Measurements from ENCODE around the gene MSLN.

MSLN gene

GRCh38 chr16:801584-802363 is 41.2 kb downstream of the MSLN start:
- Histone ChIP-seq H3K36me3 (ENCODE audit: insufficient read depth, low read depth, low read length) (0 out of 2 replicates have a peak, but pooled peaks cover 2% of the 10 kb centered on the region), H3K27ac (ENCODE audit: low read length) (no peak overlapping the region), H3K4me1 (ENCODE audit: insufficient read depth, low read length) (no peaks in the 10 kb centered on the region), H3K27me3 (ENCODE audit: insufficient read depth, low read length) (peaks cover 66% of the 10 kb centered on the region), H3K4me3 (ENCODE audit: low read length) (no peak overlapping the region), H3K9ac (ENCODE audit: low read depth, low read length) (no peak overlapping the region), H3K9me3 (ENCODE audit: insufficient read depth, low read depth, low read length) (no peaks in the 10 kb centered on the region)

GRCh38 chr16:802461-802860 is 41.9 kb downstream of the MSLN start:
- peaks cover 66% of the 10 kb centered on the region for H3K27me3 ChIP-seq (ENCODE audit: insufficient read depth, low read length)
- H3K9me3 ChIP-seq (ENCODE audit: insufficient read depth, low read depth, low read length) = no peaks in the 10 kb centered on the region
- H3K36me3 ChIP-seq (ENCODE audit: insufficient read depth, low read depth, low read length) = no peaks in the 10 kb centered on the region
- H3K9ac ChIP-seq (ENCODE audit: low read depth, low read length) = no peak overlapping the region
- H3K4me1 ChIP-seq (ENCODE audit: insufficient read depth, low read length) = no peaks in the 10 kb centered on the region
- H3K4me3 ChIP-seq (ENCODE audit: low read length) = no peak overlapping the region
- no peak overlapping the region for H3K27ac ChIP-seq (ENCODE audit: low read length)

- no peaks in the 10 kb centered on the region for H3K36me3 ChIP-seq (ENCODE audit: insufficient read depth, low read depth, low read length)
- H3K27ac ChIP-seq (ENCODE audit: low read length) = no peak overlapping the region
- no peaks in the 10 kb centered on the region for H3K9me3 ChIP-seq (ENCODE audit: insufficient read depth, low read depth, low read length)
- no peak overlapping the region for H3K9ac ChIP-seq (ENCODE audit: low read depth, low read length)
- no peak overlapping the region for H3K4me3 ChIP-seq (ENCODE audit: low read length)
- no peaks in the 10 kb centered on the region for H3K4me1 ChIP-seq (ENCODE audit: insufficient read depth, low read length)
- peaks cover 66% of the 10 kb centered on the region for H3K27me3 ChIP-seq (ENCODE audit: insufficient read depth, low read length)
Measured at GRCh38 chr16:802914-803753, 42.6 kb downstream of the MSLN start.

- H3K4me3 ChIP-seq (ENCODE audit: low read length) = no peak overlapping the region
- H3K27ac ChIP-seq (ENCODE audit: low read length) = no peak overlapping the region
- no peaks in the 10 kb centered on the region for H3K36me3 ChIP-seq (ENCODE audit: insufficient read depth, low read depth, low read length)
- H3K9me3 ChIP-seq (ENCODE audit: insufficient read depth, low read depth, low read length) = no peaks in the 10 kb centered on the region
- H3K27me3 ChIP-seq (ENCODE audit: insufficient read depth, low read length) = peaks cover 70% of the 10 kb centered on the region
- no peak overlapping the region for H3K9ac ChIP-seq (ENCODE audit: low read depth, low read length)
- H3K4me1 ChIP-seq (ENCODE audit: insufficient read depth, low read length) = peaks cover 3% of the 10 kb centered on the region; the same call in 1 of the 2 replicates
Measured at GRCh38 chr16:803754-804080, 43.2 kb downstream of the MSLN start.

- Histone ChIP-seq H3K4me3 (ENCODE audit: low read length) (no peak overlapping the region), H3K36me3 (ENCODE audit: insufficient read depth, low read depth, low read length) (no peaks in the 10 kb centered on the region), H3K27me3 (ENCODE audit: insufficient read depth, low read length) (peaks cover 65% of the 10 kb centered on the region), H3K9ac (ENCODE audit: low read depth, low read length) (no peak overlapping the region), H3K9me3 (ENCODE audit: insufficient read depth, low read depth, low read length) (no peaks in the 10 kb centered on the region), H3K27ac (ENCODE audit: low read length) (no peak overlapping the region), H3K4me1 (ENCODE audit: insufficient read depth, low read length) (peaks cover 3% of the 10 kb centered on the region; the same call in 1 of the 2 replicates)
Measured at GRCh38 chr16:804193-805048, 43.9 kb downstream of the MSLN start.

- Histone ChIP-seq H3K27ac (ENCODE audit: low read length) (no peak overlapping the region), H3K4me1 (ENCODE audit: insufficient read depth, low read length) (peaks cover 3% of the 10 kb centered on the region; the same call in 1 of the 2 replicates), H3K9ac (ENCODE audit: low read depth, low read length) (no peak overlapping the region), H3K27me3 (ENCODE audit: insufficient read depth, low read length) (peaks cover 58% of the 10 kb centered on the region), H3K36me3 (ENCODE audit: insufficient read depth, low read depth, low read length) (no peaks in the 10 kb centered on the region), H3K9me3 (ENCODE audit: insufficient read depth, low read depth, low read length) (no peaks in the 10 kb centered on the region), H3K4me3 (ENCODE audit: low read length) (no peak overlapping the region)
Measured at GRCh38 chr16:805474-805873, 44.9 kb downstream of the MSLN start.

GRCh38 chr16:807347-808084 is 47.0 kb downstream of the MSLN start:
- Histone ChIP-seq H3K27me3 (ENCODE audit: insufficient read depth, low read length) (peaks cover 44% of the 10 kb centered on the region), H3K9ac (ENCODE audit: low read depth, low read length) (peak overlapping the region; percentile 83), H3K36me3 (ENCODE audit: insufficient read depth, low read depth, low read length) (no peaks in the 10 kb centered on the region), H3K4me3 (ENCODE audit: low read length) (peak overlapping the region; percentile 92), H3K4me1 (ENCODE audit: insufficient read depth, low read length) (peaks cover 3% of the 10 kb centered on the region; the same call in 1 of the 2 replicates), H3K9me3 (ENCODE audit: insufficient read depth, low read depth, low read length) (no peaks in the 10 kb centered on the region), H3K27ac (ENCODE audit: low read length) (no peak overlapping the region)

- peak overlapping the region; percentile 92 for H3K4me3 ChIP-seq (ENCODE audit: low read length)
Measured at GRCh38 chr16:808085-808386, 47.5 kb downstream of the MSLN start.

GRCh38 chr16:813204-813915 is 52.8 kb downstream of the MSLN start:
- no peaks in the 10 kb centered on the region for H3K9me3 ChIP-seq (ENCODE audit: insufficient read depth, low read depth, low read length)
- H3K9ac ChIP-seq (ENCODE audit: low read depth, low read length) = no peak overlapping the region
- no peaks in the 10 kb centered on the region for H3K36me3 ChIP-seq (ENCODE audit: insufficient read depth, low read depth, low read length)
- peak overlapping the region; percentile 56; the same call in 1 of the 2 replicates for H3K4me3 ChIP-seq (ENCODE audit: low read length)
- H3K27ac ChIP-seq (ENCODE audit: low read length) = no peak overlapping the region
- H3K27me3 ChIP-seq (ENCODE audit: insufficient read depth, low read length) = peaks cover 25% of the 10 kb centered on the region
- peaks cover 2% of the 10 kb centered on the region; the same call in 1 of the 2 replicates for H3K4me1 ChIP-seq (ENCODE audit: insufficient read depth, low read length)

More at GRCh38 chr16:808085-808386, 47.5 kb downstream of the MSLN start:
- H3K9ac ChIP-seq (ENCODE audit: low read depth, low read length) = peak overlapping the region; percentile 83; the same call in 1 of the 2 replicates
- H3K27me3 ChIP-seq (ENCODE audit: insufficient read depth, low read length) = peaks cover 44% of the 10 kb centered on the region
- H3K36me3 ChIP-seq (ENCODE audit: insufficient read depth, low read depth, low read length) = no peaks in the 10 kb centered on the region
- H3K27ac ChIP-seq (ENCODE audit: low read length) = no peak overlapping the region
- H3K4me1 ChIP-seq (ENCODE audit: insufficient read depth, low read length) = peaks cover 3% of the 10 kb centered on the region; the same call in 1 of the 2 replicates
- no peaks in the 10 kb centered on the region for H3K9me3 ChIP-seq (ENCODE audit: insufficient read depth, low read depth, low read length)

- no peaks in the 10 kb centered on the region for H3K9me3 ChIP-seq (ENCODE audit: insufficient read depth, low read depth, low read length)
- no peaks in the 10 kb centered on the region; the same call in 1 of the 2 replicates for H3K4me1 ChIP-seq (ENCODE audit: insufficient read depth, low read length)
- peak overlapping the region; percentile 56; the same call in 1 of the 2 replicates for H3K4me3 ChIP-seq (ENCODE audit: low read length)
- peaks cover 21% of the 10 kb centered on the region for H3K27me3 ChIP-seq (ENCODE audit: insufficient read depth, low read length)
- H3K36me3 ChIP-seq (ENCODE audit: insufficient read depth, low read depth, low read length) = no peaks in the 10 kb centered on the region
- no peak overlapping the region for H3K9ac ChIP-seq (ENCODE audit: low read depth, low read length)
- no peak overlapping the region for H3K27ac ChIP-seq (ENCODE audit: low read length)
Measured at GRCh38 chr16:813916-814412, 53.4 kb downstream of the MSLN start.
